Immature natural killer cell (primary cell): Measurements from ENCODE around the gene LRRC74B. TPM values are rescaled to one million over a fixed set of nuclear protein-coding genes. Genes with fewer than 3 reads are reported as not detected.

Experiments used
- DNase-seq, 3 donors: peaks; one replicate each; pipeline ENCODE4 v3.0.0; 2022; ENCODE audit warnings: mixed read lengths in 1 of 3
- H3K27ac Mint-ChIP-seq, 6 donors: one replicate each; pipeline ENCODE4 v1.8.0; 2020; ENCODE audit warnings: mixed read lengths in 6 of 6, mild to moderate bottlenecking in 5 of 6, inconsistent platforms in 4 of 6, moderate library complexity in 3 of 6
- H3K27me3 Mint-ChIP-seq, 3 donors: one replicate each; pipeline ENCODE4 v1.8.0; 2020 to 2021; ENCODE audit warnings: low read depth in 3 of 3, mild to moderate bottlenecking in 3 of 3, mixed read lengths in 3 of 3, moderate library complexity in 3 of 3, inconsistent platforms in 1 of 3
- H3K36me3 Mint-ChIP-seq, 3 donors: one replicate each; pipeline ENCODE4 v1.8.0; 2020; ENCODE audit warnings: mixed read lengths in 3 of 3, inconsistent platforms in 2 of 3, mild to moderate bottlenecking in 2 of 3
- H3K4me1 Mint-ChIP-seq, 2 donors: one replicate each; pipeline ENCODE4 v1.8.0; 2020; ENCODE audit warnings: inconsistent platforms in 2 of 2, mild to moderate bottlenecking in 2 of 2, mixed read lengths in 2 of 2, moderate library complexity in 1 of 2
- H3K4me3 Mint-ChIP-seq, 5 donors: one replicate each; pipeline ENCODE4 v1.8.0; 2020; ENCODE audit warnings: mild to moderate bottlenecking in 5 of 5, mixed read lengths in 5 of 5, inconsistent platforms in 3 of 5, moderate library complexity in 3 of 5
- H3K9me3 Mint-ChIP-seq, 6 donors: one replicate each; pipeline ENCODE4 v1.8.0; 2020; ENCODE audit warnings: mild to moderate bottlenecking in 6 of 6, mixed read lengths in 6 of 6, inconsistent platforms in 4 of 6, moderate library complexity in 3 of 6
- polyA plus RNA-seq, 3 donors: library from polyadenylated mRNA; unstranded; fragments of 300-500 nt; fragmentation: Illumina TruSeq; gene quantifications; one replicate each; pipeline ENCODE4 v1.2.3, GENCODE V29; 2021

LRRC74B gene
- polyA plus RNA-seq, result not detected

DNA sequence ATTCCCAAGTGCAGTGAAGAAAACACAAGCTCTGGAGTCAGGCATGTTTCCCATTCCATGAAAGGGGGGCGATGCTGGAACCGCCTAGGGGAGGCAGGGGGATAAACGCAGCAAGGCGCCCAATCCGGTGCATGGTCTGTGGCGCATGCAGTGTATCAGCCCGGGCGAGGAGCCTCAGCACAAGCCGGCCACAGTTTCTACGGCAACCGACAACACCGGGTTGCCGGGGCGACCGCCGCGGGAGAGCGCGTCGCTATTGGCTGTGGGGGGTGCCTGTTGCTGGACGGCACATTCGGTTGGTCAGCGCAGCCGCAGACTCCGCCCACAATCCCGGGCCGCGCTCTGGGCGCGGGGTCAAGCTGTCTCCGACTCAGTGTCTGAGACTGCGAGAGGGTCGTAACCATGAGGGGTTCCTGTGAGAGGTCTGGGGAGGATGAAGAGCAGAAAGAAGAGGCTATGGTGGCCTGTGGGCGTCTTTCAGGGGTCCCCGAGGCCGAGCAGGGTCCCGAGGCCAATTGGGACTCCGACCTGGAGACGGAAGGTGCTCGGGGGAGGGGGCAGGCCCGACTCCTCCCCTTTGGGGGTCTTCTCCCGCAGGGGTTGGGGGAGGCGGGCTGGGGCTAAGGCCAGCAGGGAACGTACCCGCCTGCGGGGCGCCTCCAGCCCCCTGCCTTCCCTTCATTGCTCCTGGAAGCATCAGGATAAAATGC is at the start of gene LRRC74B:
TSS of gene LRRC74B (plus strand) at position 362 of the 710 bp plus-strand sequence. CDS start at position 403, 41 bp downstream.
- Mint-ChIP-seq H3K4me1 (peaks cover 24 to 27% of the 10 kb centered on the region in 2 donors), H3K27ac (peak within 1 kb of the TSS in 5 of 6 donors; percentile 84 to 93 (median 91)), H3K4me3 (peak within 1 kb of the TSS; percentile 67 to 80 (median 71)), H3K27me3 (peaks cover 5 to 15% (median 10%) of the 10 kb centered on the region in 3 donors), H3K9me3 (no peaks in the 10 kb centered on the region), H3K36me3 (no peaks in the 10 kb centered on the region)
- peak; percentile 78 to 83 (median 80) for DNase-seq

DNA sequence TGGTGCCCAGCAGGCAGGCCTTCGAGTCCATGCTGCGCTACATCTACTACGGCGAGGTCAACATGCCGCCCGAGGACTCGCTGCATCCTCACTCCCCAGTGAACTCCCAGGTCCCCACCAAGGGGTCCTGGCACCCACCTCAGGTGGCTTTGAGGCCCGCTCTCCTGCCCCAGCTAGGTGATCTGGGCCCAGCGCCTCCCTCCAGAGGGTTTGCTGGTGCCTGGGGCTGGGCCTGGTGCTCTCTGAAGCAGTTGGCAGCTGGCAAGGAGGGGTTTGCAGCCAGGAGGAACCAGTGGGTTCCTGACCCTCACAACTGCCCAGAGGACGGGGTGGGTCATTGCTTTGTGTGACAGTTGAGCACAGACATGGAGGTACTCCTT is 49.7 kb upstream of the LRRC74B start:
- DNase-seq, result no peak
- no peak overlapping the region for H3K4me3 Mint-ChIP-seq
- no peak overlapping the region for H3K27ac Mint-ChIP-seq
- peaks cover 0 to 2% (median 2%) of the 10 kb centered on the region in 3 donors for H3K27me3 Mint-ChIP-seq
- H3K4me1 Mint-ChIP-seq, result peaks cover 8 to 10% of the 10 kb centered on the region in 2 donors
- H3K9me3 Mint-ChIP-seq, result no peaks in the 10 kb centered on the region
- H3K36me3 Mint-ChIP-seq, result no peaks in the 10 kb centered on the region

DNA sequence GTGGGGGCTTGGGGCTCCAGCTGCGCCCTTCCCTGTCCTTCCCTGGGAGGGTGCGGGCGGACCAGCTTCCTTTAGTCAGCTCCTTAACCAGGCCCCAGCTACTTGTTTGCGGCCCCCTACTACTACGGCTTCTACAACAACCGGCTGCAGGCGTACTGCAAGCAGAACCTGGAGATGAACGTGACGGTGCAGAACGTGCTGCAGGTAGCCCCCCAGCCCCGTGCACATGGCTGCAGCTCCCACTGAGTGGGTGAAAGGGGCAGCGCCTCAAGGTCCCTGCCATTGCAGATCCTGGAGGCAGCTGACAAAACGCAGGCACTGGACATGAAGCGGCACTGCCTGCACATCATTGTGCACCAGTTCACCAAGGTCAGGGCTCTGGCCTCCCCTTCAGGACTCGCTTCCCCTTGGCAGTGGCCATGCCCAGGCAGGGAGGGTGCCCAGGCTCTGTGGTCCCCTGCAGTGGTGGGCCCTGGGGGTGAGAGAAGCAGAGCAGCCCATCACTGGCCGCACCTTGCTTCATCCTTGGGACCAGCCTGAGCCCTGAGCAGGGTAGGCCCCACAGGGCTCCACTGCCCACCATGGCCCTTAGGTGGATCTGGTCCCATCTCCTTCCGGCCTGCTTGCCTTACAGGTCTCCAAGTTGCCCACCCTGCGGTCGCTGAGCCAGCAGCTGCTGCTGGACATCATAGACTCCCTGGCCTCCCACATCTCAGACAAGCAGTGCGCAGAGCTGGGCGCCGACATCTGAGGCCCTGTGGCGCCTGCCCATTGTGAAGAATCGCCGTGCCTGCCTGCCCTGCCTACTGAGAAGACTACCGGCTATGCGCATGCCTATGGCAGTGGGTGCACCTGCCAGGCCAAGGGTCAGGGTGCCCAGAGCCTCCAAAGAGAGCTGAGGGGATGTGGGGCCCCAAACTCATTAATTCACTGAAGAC is 48.9 kb upstream of the LRRC74B start:
- H3K27ac Mint-ChIP-seq, result no peak overlapping the region
- no peak for DNase-seq
- no peaks in the 10 kb centered on the region for H3K9me3 Mint-ChIP-seq
- H3K4me3 Mint-ChIP-seq, result no peak overlapping the region
- peaks cover 7 to 9% (median 8%) of the 10 kb centered on the region in 3 donors for H3K27me3 Mint-ChIP-seq
- peaks cover 15 to 17% of the 10 kb centered on the region in 2 donors for H3K4me1 Mint-ChIP-seq
- H3K36me3 Mint-ChIP-seq, result no peaks in the 10 kb centered on the region

GRCh38 chr22:20997536-20998257 is 48.0 kb upstream of the LRRC74B start:
- peaks cover 18 to 24% of the 10 kb centered on the region in 2 donors for H3K4me1 Mint-ChIP-seq
- H3K27ac Mint-ChIP-seq, result no peak overlapping the region
- H3K9me3 Mint-ChIP-seq, result no peaks in the 10 kb centered on the region
- H3K27me3 Mint-ChIP-seq, result peaks cover 10 to 11% (median 11%) of the 10 kb centered on the region in 3 donors
- no peak overlapping the region for H3K4me3 Mint-ChIP-seq
- H3K36me3 Mint-ChIP-seq, result no peaks in the 10 kb centered on the region
- no peak for DNase-seq

DNA sequence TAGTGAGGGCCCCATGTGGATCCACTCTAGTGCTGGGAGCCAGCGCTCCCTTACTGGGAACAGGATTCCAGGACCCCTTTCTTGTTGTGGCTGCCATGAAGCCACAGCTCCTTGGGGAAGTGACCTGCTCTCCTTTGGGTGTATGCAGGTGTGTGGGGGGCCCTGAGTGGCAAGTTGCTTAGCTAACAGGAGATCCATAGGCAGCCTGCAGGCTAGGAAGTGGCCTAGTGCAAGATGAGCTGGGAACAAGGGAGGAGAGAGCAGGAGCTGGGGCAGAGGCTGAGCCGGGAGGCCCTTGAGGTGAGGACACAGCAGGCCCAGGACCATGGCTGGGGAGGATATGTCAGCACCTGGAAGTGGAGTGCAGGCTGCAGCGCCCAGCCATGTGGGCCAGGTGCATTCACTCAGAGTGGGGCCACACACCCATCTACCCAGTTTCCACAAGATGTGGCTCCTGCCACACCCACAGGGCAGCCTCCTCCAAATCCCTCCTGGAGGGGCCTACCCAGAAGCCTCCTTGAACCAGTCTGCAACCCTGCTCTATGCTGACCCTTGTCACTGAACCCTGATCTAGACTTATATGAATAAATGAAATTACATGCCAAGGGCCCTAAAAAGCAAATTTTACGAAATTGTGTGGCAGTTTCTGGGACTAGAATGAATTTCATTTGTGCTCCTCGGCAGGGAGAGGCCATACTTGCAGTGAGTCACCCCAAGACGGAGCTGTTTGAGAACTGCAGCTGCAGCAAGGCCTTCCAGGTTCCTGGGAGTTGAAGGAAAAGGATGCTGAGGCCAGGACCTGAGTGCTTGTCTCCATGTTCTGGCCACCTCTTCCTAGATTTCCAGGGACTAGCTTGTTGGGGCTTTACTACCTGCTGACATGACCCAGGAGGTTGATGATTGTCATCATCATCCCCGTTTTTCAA is 47.1 kb upstream of the LRRC74B start:
- Mint-ChIP-seq H3K36me3 (no peaks in the 10 kb centered on the region), H3K4me1 (peaks cover 27 to 34% of the 10 kb centered on the region in 2 donors), H3K27me3 (peaks cover 10 to 14% (median 11%) of the 10 kb centered on the region in 3 donors), H3K27ac (peak overlapping the region in 3 of 6 donors; percentile 46 to 82 (median 49)), H3K9me3 (no peaks in the 10 kb centered on the region), H3K4me3 (no peak overlapping the region)
- DNase-seq, result no peak

GRCh38 chr22:20999350-21000206 is 46.2 kb upstream of the LRRC74B start:
- no peak for DNase-seq
- Mint-ChIP-seq H3K27ac (peak overlapping the region in 3 of 6 donors; percentile 46 to 100 (median 97)), H3K27me3 (peaks cover 10 to 14% (median 11%) of the 10 kb centered on the region in 3 donors), H3K4me1 (peaks cover 28 to 35% of the 10 kb centered on the region in 2 donors), H3K9me3 (no peaks in the 10 kb centered on the region), H3K4me3 (peak overlapping the region in 1 of 5 donors; percentile 86), H3K36me3 (no peaks in the 10 kb centered on the region)

- DNase-seq, result no peak
- peak overlapping the region; percentile 97 to 100 (median 99) for H3K27ac Mint-ChIP-seq
- H3K4me3 Mint-ChIP-seq, result peak overlapping the region; percentile 86 to 98 (median 95)
- no peaks in the 10 kb centered on the region for H3K9me3 Mint-ChIP-seq
- H3K4me1 Mint-ChIP-seq, result peaks cover 28 to 35% of the 10 kb centered on the region in 2 donors
- H3K27me3 Mint-ChIP-seq, result peaks cover 10 to 14% (median 11%) of the 10 kb centered on the region in 3 donors
- H3K36me3 Mint-ChIP-seq, result no peaks in the 10 kb centered on the region
These were observed 45.3 kb upstream of the LRRC74B start for GRCh38 chr22:21000207-21000986.

DNA sequence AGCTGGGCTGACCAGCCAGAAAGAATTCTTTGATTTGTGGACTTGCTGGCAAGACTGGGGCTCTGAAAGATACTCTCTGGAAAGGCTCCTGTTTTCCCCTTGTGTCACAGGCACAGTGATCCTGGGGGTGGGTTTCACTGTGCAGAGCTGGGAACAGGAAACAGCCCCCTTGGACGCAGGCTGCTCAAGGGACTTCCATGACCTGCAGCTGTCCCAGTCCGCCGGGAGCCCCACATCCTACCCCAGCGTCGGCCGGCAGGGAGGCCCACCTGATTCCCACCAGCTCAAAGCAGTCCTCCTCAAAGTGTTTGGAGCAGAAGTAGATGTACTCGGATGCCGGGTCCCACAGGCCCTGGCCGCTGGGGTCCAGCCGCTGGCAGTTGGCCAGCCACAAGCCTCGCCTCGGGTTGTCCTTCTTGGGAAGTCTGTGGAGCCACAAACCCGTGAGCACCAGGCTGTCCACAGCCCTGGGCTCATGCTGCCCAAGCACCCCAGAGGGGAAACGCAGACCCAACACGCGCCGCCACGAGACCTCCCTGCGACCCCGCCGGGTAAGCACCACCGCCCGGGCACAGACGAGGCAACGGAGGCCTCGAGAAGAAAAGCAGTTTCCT is 44.7 kb upstream of the LRRC74B start:
- no peak for DNase-seq
- Mint-ChIP-seq H3K9me3 (no peaks in the 10 kb centered on the region), H3K27me3 (peaks cover 10 to 14% (median 11%) of the 10 kb centered on the region in 3 donors), H3K27ac (peak overlapping the region; percentile 97 to 100 (median 99)), H3K4me1 (peaks cover 28 to 35% of the 10 kb centered on the region in 2 donors), H3K36me3 (no peaks in the 10 kb centered on the region), H3K4me3 (peak overlapping the region; percentile 86 to 98 (median 95))

DNA sequence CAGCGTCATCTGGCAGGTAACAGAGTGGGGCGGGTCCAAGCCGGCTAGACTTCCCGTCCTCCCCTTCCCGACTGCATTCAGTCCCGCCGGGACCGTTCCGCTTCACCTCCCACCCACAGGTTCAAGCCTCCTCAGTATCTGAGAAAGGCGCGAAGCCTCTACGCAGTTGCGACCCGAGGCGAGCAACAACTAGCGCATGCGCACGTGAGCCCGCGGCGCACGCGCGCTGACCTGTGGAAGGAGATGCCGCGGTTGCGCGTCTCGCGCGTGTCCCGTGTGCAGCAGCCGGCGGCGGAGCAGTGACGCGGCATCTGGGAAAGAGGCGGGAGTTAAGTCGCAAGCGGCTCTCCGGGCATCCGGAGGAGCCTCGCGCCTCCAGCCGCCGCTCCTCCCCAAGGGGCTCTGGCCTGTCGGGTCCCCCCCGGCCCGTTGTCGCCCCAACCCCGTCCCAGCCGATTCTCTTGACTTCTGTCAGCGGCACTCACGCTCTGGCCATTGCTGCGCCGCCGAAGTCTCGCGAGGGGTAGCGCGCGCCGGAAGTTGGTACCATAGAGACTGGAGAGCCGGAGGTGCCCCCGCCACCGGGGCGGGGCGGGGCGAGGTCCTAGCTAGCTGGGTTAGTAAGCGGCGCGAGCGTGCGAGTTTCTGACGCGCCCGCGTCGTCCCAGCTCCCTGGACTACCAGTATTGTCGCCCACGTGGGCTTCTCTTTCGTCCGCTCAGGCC is 44.0 kb upstream of the LRRC74B start, which contains the start of gene THAP7:
TSS of gene THAP7 (minus strand) at position 518 of the 725 bp plus-strand sequence. CDS start at position 311, 207 bp downstream.
- Mint-ChIP-seq H3K4me3 (peak within 1 kb of the TSS; percentile 86 to 98 (median 95)), H3K27me3 (peaks cover 10 to 16% (median 11%) of the 10 kb centered on the region in 3 donors), H3K9me3 (no peaks in the 10 kb centered on the region), H3K27ac (peak within 1 kb of the TSS; percentile 97 to 100 (median 99)), H3K4me1 (peaks cover 28 to 35% of the 10 kb centered on the region in 2 donors), H3K36me3 (no peaks in the 10 kb centered on the region)
- DNase-seq, result peak; percentile 97 to 98 (median 98)

DNA sequence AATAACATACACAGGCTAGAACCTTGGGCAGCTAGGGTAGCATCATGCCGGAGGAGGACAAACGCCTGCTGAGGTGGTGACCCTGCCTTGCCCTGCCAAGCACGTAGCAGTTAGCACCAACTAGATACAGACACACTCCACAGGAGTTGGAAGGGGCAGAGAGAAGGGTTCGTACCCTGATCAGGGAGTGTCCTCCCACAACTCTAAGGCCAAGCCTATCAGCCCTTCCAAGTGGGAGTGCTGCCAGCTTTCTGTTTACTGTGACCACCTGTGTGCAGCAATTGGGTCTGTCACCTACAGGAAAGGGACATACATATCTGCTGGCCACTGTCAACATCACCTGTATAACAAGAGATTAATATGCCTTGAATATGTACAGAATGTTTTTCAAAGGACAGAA is 42.0 kb upstream of the LRRC74B start:
- no peaks in the 10 kb centered on the region for H3K9me3 Mint-ChIP-seq
- H3K36me3 Mint-ChIP-seq, result peaks cover 0 to 4% (median under 1%) of the 10 kb centered on the region in 3 donors
- peak overlapping the region in 5 of 6 donors; percentile 97 to 100 (median 99) for H3K27ac Mint-ChIP-seq
- no peak for DNase-seq
- H3K4me1 Mint-ChIP-seq, result peaks cover 28 to 35% of the 10 kb centered on the region in 2 donors
- peak overlapping the region in 3 of 5 donors; percentile 86 to 95 (median 90) for H3K4me3 Mint-ChIP-seq
- peaks cover 9 to 16% (median 10%) of the 10 kb centered on the region in 3 donors for H3K27me3 Mint-ChIP-seq
